NK-92 treated with Interleukin-12 subunit alpha and Interleukin-12 subunit beta, amount 100 ng/mL, for 24 hours (cell line): ENCODE data around the gene SUDS3.
"Not testable (repeated sequence)": the region's sequence is repeated elsewhere in the genome, so short reads cannot be mapped to it uniquely, and the experiment has no call there.

Experiments
- DNase-seq: peaks from one replicate; lab custom pipeline; 2025; lab: John Stamatoyannopoulos, UW

Gene SUDS3

GRCh38 chr12:118376089-118377020, at the start of gene SUDS3:
Gene SUDS3 (plus strand): TSS chr12:118376555. CDS start chr12:118376692, 137 bp downstream.
- DNase-seq = peak; percentile 73

- no peak for DNase-seq
Measured at GRCh38 chr12:118326991-118327390, 49.4 kb upstream of the SUDS3 start.

- no peak for DNase-seq
Measured at GRCh38 chr12:118327391-118327790, 49.0 kb upstream of the SUDS3 start.

GRCh38 chr12:118328486-118329330, 47.6 kb upstream of the SUDS3 start:
- DNase-seq = no peak

GRCh38 chr12:118330421-118331018, 45.8 kb upstream of the SUDS3 start:
- DNase-seq = no peak

GRCh38 chr12:118332511-118332910, 43.8 kb upstream of the SUDS3 start:
- DNase-seq = no peak

- no peak for DNase-seq
Measured at GRCh38 chr12:118334241-118334640, 42.1 kb upstream of the SUDS3 start.

- DNase-seq = no peak
Measured at GRCh38 chr12:118334939-118335567, 41.3 kb upstream of the SUDS3 start.

- DNase-seq = no peak
Measured at GRCh38 chr12:118336123-118336522, 40.2 kb upstream of the SUDS3 start.

GRCh38 chr12:118337194-118337838, 39.0 kb upstream of the SUDS3 start:
- no peak for DNase-seq

GRCh38 chr12:118342090-118342489, 34.3 kb upstream of the SUDS3 start:
- DNase-seq = no peak

- DNase-seq = no peak
Measured at GRCh38 chr12:118344829-118345228, 31.5 kb upstream of the SUDS3 start.

GRCh38 chr12:118345355-118345754, 31.0 kb upstream of the SUDS3 start:
- no peak for DNase-seq

- no peak for DNase-seq
Measured at GRCh38 chr12:118346895-118347294, 29.5 kb upstream of the SUDS3 start.

- no peak for DNase-seq
Measured at GRCh38 chr12:118347916-118348315, 28.4 kb upstream of the SUDS3 start.

- DNase-seq = no peak
Measured at GRCh38 chr12:118350908-118351559, 25.3 kb upstream of the SUDS3 start.

GRCh38 chr12:118353721-118354120, 22.6 kb upstream of the SUDS3 start:
- DNase-seq = no peak

- not testable (repeated sequence) for DNase-seq
Measured at GRCh38 chr12:118354503-118354902, 21.9 kb upstream of the SUDS3 start.

- no peak for DNase-seq
Measured at GRCh38 chr12:118354903-118355302, 21.5 kb upstream of the SUDS3 start.

- DNase-seq = no peak
Measured at GRCh38 chr12:118355843-118356242, 20.5 kb upstream of the SUDS3 start.

- DNase-seq = no peak
Measured at GRCh38 chr12:118356809-118357256, 19.5 kb upstream of the SUDS3 start.
